Epidermal melanocyte (primary cell): ENCODE results near the gene DHX16.

Experiments used
- DNase-seq: peaks from one replicate; pipeline ENCODE4 v3.0.0; 2011; ENCODE audit warnings: low spot score; ENCODE audit not compliant: insufficient read length

DHX16 gene

DNA sequence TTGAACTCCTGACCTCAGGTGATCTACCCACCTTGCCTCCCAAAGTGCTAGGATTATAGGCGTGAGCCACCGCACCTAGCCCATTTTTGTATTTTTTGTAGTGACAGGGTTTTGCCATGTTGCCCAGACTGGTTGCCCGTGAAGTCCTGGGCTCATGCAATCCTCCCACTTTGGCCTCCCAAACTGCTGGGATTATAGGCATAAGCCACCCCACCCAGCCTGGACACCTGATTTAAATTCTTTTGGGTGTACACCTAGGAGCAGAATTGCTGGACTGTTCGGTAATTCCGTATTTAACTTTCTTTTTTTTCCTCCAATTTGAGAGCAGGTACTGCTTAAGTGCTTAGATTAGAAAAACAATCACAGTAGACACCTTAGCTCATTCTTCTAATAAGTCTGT is 23.6 kb upstream of the DHX16 start:
- no peak for DNase-seq

DNA sequence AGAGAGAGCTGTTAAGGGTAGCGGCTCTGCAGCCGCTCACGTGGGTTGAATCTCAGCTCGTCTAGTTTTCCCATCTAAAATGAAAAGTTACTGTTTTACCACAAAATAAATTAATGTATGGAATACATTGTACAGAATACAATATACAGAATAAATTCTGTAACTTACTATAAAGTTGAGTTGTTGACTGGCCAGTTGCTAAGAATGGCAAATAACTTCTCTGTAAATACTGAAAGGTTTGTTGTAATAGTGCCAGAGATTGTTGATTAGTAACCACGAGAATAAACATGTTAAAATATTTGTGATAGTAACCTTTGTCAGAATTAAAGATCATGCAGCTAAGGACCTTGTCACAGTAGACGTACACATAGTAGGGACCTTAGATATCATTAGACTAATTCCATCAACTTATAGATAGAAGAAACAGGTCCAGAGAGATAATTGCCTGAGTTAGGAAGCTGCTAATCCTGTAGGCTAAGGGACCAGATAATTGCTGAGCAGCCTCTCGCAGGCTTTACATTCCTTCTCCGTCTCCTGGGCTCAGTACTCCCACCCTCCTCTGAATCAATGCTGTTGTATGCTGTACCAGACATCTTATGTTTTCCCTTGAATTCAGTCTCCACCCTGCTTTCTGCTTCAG is 18.5 kb upstream of the DHX16 start:
- no peak for DNase-seq

DNA sequence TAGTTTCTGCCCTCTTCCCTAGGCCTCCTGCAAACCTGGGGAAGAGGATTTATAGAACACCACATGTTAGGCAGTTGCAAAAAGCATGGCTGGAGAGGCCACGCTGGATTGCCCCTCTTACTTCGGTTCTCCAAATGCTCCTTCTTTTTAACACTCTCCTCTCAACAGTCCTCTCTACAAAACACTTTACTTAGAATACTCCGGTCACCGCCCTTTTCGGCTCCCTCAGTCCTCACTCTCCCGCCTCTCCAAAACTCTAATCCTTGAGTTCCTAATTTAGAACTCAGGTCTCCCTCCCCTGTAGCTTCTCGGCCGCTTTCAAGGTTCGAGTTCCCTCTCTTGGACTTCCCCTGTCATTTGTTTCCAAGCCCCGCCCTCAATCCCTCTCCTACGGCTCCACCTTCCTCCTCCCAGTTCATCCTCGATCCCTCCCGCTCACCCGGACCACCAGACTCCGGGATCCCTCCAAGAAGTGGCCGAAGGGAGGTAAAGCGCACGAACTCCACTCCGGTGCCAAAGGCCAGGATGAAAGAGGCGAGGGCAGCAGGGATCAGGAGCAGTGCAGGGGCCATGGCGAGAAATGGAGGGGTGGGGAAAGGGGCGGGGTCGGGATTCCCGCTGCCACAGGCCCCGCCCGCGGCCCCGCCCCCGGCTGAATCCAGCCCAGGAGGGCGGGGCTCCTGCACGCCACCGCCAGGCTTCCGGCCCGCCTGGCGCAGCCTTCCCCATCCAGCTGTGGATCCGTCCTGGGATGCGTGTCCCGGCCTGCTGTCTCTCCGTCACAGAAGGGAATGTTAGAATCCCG is 17.8 kb upstream of the DHX16 start, which contains the start of gene NRM:
NRM (minus strand) TSS at position 582 of the 805 bp plus-strand sequence; CDS start at position 572, 10 bp downstream.
- peak; percentile 72 for DNase-seq

DNA sequence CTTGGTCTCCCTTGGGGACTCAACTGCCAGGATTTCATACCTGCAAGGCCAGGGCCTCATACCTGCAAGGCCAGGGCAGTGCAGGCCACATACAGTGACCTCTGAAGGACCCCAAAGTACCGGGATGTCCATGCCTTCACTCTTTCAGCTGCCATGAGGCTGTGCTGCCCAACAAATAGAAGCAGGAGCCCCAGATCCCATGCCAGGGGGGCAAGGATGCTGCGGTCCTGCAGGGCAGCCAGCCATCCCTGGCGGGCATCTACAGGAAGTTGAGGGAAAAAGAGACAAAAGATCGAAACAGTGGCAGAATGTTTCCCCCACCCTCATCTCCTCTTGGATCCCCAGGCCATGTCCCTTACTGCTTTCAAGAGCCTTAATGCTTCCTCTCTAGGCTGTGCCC is 17.2 kb upstream of the DHX16 start:
- no peak for DNase-seq

GRCh38 chr6:30689022-30689865 is 16.4 kb upstream of the DHX16 start:
- no peak for DNase-seq

GRCh38 chr6:30688569-30688968 is 15.8 kb upstream of the DHX16 start:
- no peak for DNase-seq

GRCh38 chr6:30687659-30688431 is 15.0 kb upstream of the DHX16 start:
- DNase-seq = no peak

- peak; percentile 37 for DNase-seq
Measured at GRCh38 chr6:30686908-30687658, 14.3 kb upstream of the DHX16 start.

DNA sequence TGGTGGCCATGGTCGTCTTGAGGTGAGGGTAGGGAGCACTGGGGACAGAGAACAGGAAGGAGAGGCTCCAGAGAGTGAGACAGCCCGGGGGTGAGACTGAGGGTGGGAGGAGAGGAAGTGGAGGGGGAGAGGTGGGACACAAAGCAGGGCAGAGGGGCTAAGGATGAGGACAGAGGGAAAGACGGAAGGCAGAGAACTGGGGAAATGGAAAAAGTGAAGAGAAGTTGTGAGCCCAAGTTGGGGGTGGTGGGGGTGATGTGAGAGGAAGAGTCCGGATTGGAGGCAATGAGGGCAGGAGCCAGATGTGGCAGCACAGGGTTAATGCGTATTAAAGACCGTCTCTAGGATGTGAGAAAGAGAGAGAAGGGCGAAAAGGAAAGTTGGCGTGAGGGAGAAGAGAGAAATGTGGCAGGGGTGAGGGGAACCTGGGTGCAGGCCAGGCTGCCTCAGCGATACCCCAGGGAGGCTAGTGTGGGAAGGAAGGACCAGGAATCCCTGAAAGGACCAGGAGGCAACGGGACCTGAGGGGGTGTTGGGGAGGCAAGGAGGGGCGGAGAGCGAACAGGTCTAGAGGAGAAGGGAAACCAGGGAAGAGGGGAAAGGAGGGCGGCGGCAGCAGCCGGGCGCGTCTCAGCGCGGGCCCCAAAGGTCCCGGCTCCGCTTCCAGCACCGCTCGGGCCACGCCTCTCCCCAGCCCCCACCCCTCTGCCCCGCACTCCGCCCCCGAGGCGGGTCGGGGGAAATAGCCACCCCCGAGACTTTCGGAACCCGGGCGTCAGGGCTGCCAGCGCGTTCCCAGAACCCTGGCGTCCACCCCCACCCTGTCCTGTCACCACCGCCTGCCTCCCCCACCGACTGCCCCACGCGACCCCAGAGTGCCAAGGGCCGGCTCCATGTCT is 13.5 kb upstream of the DHX16 start, which contains the start of gene PPP1R18:
PPP1R18 (minus strand) TSS at position 637 of the 899 bp plus-strand sequence; CDS start at position 10, 627 bp downstream.
- DNase-seq = peak; percentile 21

- DNase-seq = no peak
Measured at GRCh38 chr6:30685157-30686008, 12.6 kb upstream of the DHX16 start.

DNA sequence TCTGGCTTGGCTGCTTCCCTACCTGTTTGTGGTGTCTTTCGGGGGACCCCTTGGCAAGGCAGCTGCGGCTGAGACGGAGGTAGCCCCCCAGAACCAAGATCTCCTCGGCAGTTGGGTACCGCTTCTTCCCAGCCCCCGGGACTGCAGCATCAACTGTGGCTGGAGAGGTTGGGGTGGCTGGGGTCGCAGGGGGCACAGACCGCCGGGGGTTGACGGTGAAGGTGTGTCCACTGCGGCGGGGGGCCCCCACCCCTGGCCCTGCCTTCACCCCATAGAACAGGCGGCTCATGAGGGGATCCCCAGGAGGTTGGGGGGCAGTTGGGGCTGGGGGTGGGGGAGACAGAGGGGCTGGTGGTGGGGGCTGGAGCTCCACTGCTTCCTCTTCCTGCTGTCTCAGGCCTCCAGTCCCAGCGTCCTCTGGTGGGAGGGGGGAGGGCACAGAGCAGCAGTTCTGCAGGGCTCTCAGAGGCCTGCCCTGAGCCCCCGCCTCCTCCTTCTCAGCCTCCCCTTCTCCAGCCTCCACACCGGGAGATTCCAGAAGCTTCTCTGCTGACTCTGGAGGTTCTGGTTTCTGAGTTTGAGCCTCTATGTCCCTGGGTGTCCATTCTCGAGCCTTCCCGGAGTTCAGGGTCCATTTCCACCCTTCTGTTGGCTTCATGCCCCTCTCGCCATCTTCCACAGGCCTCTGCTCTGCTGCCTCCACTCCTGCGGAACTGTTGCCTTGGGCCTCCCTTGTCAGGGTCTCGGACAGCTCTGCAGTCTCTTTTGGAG is 11.8 kb upstream of the DHX16 start:
- no peak for DNase-seq

GRCh38 chr6:30683980-30684338 is 11.2 kb upstream of the DHX16 start:
- DNase-seq = no peak

GRCh38 chr6:30683183-30683979 is 10.6 kb upstream of the DHX16 start:
- DNase-seq = no peak

DNA sequence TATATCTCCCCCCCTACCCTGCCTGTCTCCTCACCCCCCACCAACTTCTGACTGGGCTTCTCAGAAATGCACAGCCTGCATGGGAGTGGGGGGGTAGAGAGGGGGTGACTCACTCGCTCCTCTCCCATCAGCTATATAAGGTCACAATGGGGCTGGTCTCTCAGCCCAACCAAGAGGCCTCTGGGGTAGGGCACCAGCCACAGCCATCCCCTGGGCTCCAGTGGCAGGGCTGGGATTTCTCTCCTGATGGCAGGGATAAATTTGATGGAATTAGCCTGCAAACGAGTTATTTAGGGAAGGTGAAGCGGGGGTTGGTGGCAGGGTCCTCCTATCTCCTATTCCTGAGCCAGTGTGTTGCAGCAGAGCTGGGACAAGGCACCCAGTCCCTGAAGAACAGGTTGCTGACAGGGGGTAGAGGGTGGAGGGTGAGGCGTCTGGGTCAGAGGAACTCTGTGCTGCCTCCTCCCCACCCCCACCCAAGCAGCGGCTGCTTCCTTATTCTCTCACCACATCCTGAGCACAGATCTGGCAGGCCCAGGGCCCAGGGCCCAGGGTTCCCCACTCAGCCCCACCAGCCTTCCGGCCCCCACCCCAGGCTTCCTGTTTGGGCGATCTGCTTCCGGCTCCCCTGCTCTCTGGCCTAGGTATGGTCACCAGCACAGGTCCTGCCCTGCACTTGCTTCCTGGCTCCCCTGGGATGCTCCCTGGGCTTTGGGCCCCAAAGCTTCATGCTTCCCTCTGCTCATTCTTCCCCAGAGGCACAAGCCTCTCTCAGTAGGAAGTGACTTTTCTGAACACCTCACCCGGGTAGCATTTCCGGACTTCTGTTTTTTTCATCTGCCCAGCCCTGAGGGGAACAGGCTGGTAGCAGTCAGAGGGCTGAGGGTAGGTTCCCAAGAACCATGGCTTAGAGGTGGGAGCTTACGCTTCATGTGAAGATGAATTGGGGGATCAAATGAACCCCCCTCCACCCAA is 9.6 kb upstream of the DHX16 start:
- peak; percentile 74 for DNase-seq

DNA sequence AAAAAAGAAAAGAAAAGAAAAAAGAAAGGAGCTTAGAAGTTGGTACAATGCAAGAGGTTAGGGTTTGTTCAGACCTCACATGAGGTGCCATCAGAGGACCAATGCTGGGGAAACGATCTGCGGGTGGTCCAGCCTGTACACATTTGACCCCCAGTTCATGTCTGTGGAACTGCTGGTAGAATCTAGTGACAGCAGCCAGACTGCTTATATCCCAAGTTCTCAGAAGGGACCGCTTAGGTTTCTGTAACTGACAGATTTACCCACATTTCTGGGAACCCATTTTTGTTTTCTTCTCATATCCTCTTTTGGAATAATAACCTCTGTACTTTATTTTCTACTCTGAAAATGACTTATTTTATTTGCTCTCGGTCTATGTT is 8.9 kb upstream of the DHX16 start:
- no peak for DNase-seq
